Testis (tissue), 3 donors: Measurements from ENCODE around the gene FAM3B. TPM values are rescaled to one million over a fixed set of nuclear protein-coding genes. Genes with fewer than 3 reads are reported as not detected.

Source experiments
- DNase-seq: peaks from one replicate; pipeline ENCODE4 v3.0.0-alpha.2; 2019
- H3K27ac ChIP-seq, 2 donors: fragments of 200-600 bp; sonication (generic); one replicate each; pipeline ENCODE4 v1.5.1; 2019
- H3K27me3 ChIP-seq: fragments of 200-600 bp; sonication (generic); one replicate; pipeline ENCODE4 v1.5.1; 2019
- H3K36me3 ChIP-seq: fragments of 200-600 bp; sonication (generic); one replicate; pipeline ENCODE4 v1.5.1; 2017; ENCODE audit warnings: low read depth; ENCODE audit errors: missing control alignments
- H3K4me1 ChIP-seq: fragments of 200-600 bp; sonication (generic); one replicate; pipeline ENCODE4 v1.5.1; 2019
- H3K4me3 ChIP-seq, 2 donors: fragments of 200-600 bp; sonication (generic); one replicate each; pipeline ENCODE4 v1.5.1; 2017 to 2019
- H3K9me3 ChIP-seq: fragments of 200-600 bp; sonication (generic); one replicate; pipeline ENCODE4 v1.5.1; 2017
- CTCF ChIP-seq, 3 experiments: fragments of 450-650 bp in 2 of 3; fragments of 200-600 bp in 1 of 3; sonication (generic) in 1 of 3; IDR thresholded peaks; one replicate each; pipeline ENCODE4 v1.5.1; 2016 to 2019; ENCODE audit warnings: antibody characterized with exemption in 3 of 3, mild to moderate bottlenecking in 2 of 3, moderate library complexity in 1 of 3
- POLR2A ChIP-seq: fragments of 450-650 bp; IDR thresholded peaks from one replicate; pipeline ENCODE4 v1.6.1; 2017; ENCODE audit warnings: antibody characterized with exemption, mild to moderate bottlenecking, moderate library complexity
- WGBS, 2 donors: methylation state at CpG; one replicate each; pipeline ENCODE4 v1.1.5; 2018; 5-methylcytosine and 5-hydroxymethylcytosine counted together
- intact Hi-C: fragments of 100-400 bp; cut with DNase I; formaldehyde crosslinking; loops from one replicate; pipeline ENCODE4 v1.15.1; 2023; ENCODE audit warnings: low total_unique reads
- polyA plus RNA-seq: library from polyadenylated mRNA; stranded (reverse); fragments of 350-450 nt; fragmentation: Illumina TruSeq; extraction: RNeasy Lipid Tissue Mini Kit (QIAGEN cat#74804); gene quantifications from one replicate; pipeline ENCODE4 v1.2.3, GENCODE V29; 2014; ENCODE audit warnings: low read depth, low replicate concordance; ENCODE audit not compliant: insufficient read depth
- total RNA-seq, 2 donors: library from RNA; depleted of rRNA; stranded (reverse); fragments of >200 nt; gene quantifications; one replicate each; pipeline ENCODE4 v1.2.3, GENCODE V29; 2016

The FAM3B gene
- total and polyA plus RNA-seq, 3 donors from 2014 or later: 4.9 to 14.1 (median 9.4) TPM

- 92% methylated on average over 8 of the region's 8 CpGs for WGBS, 2 donors
- intact Hi-C loops: no loop called here
- Histone ChIP-seq H3K36me3 (no peaks in the 10 kb centered on the region), H3K27me3 (no peaks in the 10 kb centered on the region), H3K27ac (no peak overlapping the region), H3K4me1 (no peaks in the 10 kb centered on the region), H3K9me3 (no peaks in the 10 kb centered on the region), H3K4me3 (no peak overlapping the region)
- no peak for DNase-seq
- no peak for TF ChIP-seq CTCF (IDR thresholded peaks at IDR 0.05)
These were observed 30.2 kb downstream of the FAM3B start for GRCh38 chr21:41346758-41347157.

- Histone ChIP-seq H3K9me3 (no peaks in the 10 kb centered on the region), H3K36me3 (no peaks in the 10 kb centered on the region), H3K27me3 (no peaks in the 10 kb centered on the region), H3K4me3 (no peak overlapping the region), H3K4me1 (no peaks in the 10 kb centered on the region), H3K27ac (no peak overlapping the region)
- intact Hi-C loops: no loop called here
- 81 to 82% methylated on average over 6 of the region's 6 CpGs for WGBS, 2 donors
- DNase-seq: no peak
- no peak for TF ChIP-seq POLR2A
- TF ChIP-seq CTCF (IDR thresholded peaks at IDR 0.05): no peak
These were observed 31.8 kb downstream of the FAM3B start for GRCh38 chr21:41348434-41348833.

GRCh38 chr21:41349126-41349525 is 32.5 kb downstream of the FAM3B start:
- 73% methylated on average over 7 of the region's 7 CpGs for WGBS, 2 donors
- Histone ChIP-seq H3K27me3 (no peaks in the 10 kb centered on the region), H3K4me1 (no peaks in the 10 kb centered on the region), H3K4me3 (no peak overlapping the region), H3K9me3 (no peaks in the 10 kb centered on the region), H3K27ac (no peak overlapping the region), H3K36me3 (no peaks in the 10 kb centered on the region)
- intact Hi-C loops: no loop called here
- DNase-seq: no peak
- TF ChIP-seq CTCF (IDR thresholded peaks at IDR 0.05): no peak
- TF ChIP-seq POLR2A: no peak

GRCh38 chr21:41349619-41350390 is 33.2 kb downstream of the FAM3B start:
- no peaks in the 10 kb centered on the region for H3K27me3 ChIP-seq
- 79 to 82% methylated on average over 15 to 19 of the region's 19 CpGs for WGBS, 2 donors
- H3K4me1 ChIP-seq: no peaks in the 10 kb centered on the region
- DNase-seq: no peak
- H3K27ac ChIP-seq: no peak overlapping the region
- no peaks in the 10 kb centered on the region for H3K36me3 ChIP-seq
- H3K4me3 ChIP-seq: no peak overlapping the region
- intact Hi-C loops: no loop called here
- no peaks in the 10 kb centered on the region for H3K9me3 ChIP-seq
- TF ChIP-seq POLR2A (no peak), CTCF (IDR thresholded peaks at IDR 0.05) (no peak)
